ENCODE results near the gene PIGZ.
A peak's percentile ranks its signal among the peaks of the same experiment; 100 is the strongest.

PIGZ gene

DNA sequence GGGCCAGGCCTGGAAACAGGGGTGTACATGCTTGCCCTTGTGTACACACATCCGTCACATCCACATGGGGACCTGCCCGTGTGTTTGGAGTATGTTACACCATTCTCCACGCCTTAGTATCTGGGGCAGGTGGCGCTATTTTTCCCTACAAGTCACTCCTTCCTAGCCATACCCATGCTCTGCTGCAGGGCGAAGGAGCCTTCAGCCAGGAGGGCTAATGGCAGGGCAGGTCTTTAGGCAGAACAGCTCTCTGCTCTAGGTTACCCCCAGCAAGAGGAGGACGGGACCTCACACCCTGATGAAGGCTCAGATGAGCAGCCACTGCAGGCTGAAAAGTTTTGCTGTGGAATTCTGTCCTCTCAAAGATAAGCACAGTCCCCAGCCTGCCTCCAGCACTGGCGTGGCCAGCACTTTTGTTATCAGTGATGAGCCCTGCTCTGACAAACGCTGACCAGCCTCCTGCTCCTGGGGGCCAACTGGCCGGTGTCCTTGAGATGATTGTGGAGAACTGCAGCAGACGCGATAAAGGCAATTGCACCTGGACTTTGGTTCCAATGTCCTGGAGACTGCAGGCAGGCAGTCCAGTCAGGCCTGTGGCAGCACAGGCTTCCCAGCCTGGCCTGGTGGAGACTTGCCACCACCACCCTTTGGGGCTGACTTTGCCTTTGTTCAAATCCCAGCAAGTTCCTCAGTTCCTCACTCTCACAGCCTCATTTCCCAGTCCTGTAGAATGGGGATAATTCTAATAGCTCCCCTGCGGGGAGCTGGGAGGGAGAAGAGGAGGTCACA, 19.8 kb upstream of the PIGZ start:
- Histone ChIP-seq H3K27me3 (replicated peaks; ENCODE audit: control insufficient read depth, insufficient read depth, low read length) (peaks cover 14% of the 10 kb centered on the region), H3K9ac (ENCODE audit: low read length) (no peak overlapping the region), H3K4me1 (ENCODE audit: control insufficient read depth, insufficient read depth, low read length) (no peaks in the 10 kb centered on the region), H3K36me3 (ENCODE audit: control insufficient read depth, insufficient read depth, low read length, severe bottlenecking) (no peaks in the 10 kb centered on the region), H3K9me3 (ENCODE audit: control insufficient read depth, low read length) (peaks cover 6% of the 10 kb centered on the region), H3K4me3 (ENCODE audit: low read length) (no peak overlapping the region)
- DNase-seq (ENCODE audit: low read depth): no peak

GRCh38 chr3:196987022-196987421, 18.4 kb upstream of the PIGZ start:
- DNase-seq (ENCODE audit: low read depth): no peak
- no peaks in the 10 kb centered on the region for H3K4me1 ChIP-seq (ENCODE audit: control insufficient read depth, insufficient read depth, low read length)
- no peak overlapping the region for H3K9ac ChIP-seq (ENCODE audit: low read length)
- H3K36me3 ChIP-seq (ENCODE audit: control insufficient read depth, insufficient read depth, low read length, severe bottlenecking): no peaks in the 10 kb centered on the region
- H3K9me3 ChIP-seq (ENCODE audit: control insufficient read depth, low read length): peaks cover 13% of the 10 kb centered on the region
- H3K27me3 ChIP-seq (replicated peaks; ENCODE audit: control insufficient read depth, insufficient read depth, low read length): peaks cover 14% of the 10 kb centered on the region
- H3K4me3 ChIP-seq (ENCODE audit: low read length): no peak overlapping the region

GRCh38 chr3:196985954-196986885, 17.6 kb upstream of the PIGZ start:
- no peaks in the 10 kb centered on the region for H3K4me1 ChIP-seq (ENCODE audit: control insufficient read depth, insufficient read depth, low read length)
- DNase-seq (ENCODE audit: low read depth): peak; percentile 19
- H3K27me3 ChIP-seq (replicated peaks; ENCODE audit: control insufficient read depth, insufficient read depth, low read length): peaks cover 10% of the 10 kb centered on the region

DNA sequence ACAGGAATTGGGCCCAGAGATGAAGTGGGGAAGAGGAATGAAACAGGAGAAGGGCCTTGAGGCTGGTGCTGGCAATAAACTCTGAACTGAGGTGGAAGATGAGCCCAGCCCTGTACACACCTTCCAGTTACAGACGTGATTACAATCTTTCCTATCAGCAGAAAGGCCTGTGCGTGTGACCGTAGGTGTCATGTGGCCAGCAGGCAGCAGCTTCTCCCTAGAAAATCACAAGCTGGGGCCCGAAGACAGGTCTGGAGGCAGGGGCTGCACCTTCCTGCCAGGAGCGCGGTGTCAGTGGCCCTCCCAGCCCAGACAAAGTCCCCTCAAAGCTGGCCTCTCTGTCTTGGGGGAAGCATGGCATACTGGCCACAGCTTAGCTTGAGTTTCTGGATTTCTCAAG, 16.7 kb upstream of the PIGZ start:
- H3K27me3 ChIP-seq (replicated peaks; ENCODE audit: control insufficient read depth, insufficient read depth, low read length): peaks cover 9% of the 10 kb centered on the region
- H3K9ac ChIP-seq (ENCODE audit: low read length): no peak overlapping the region
- DNase-seq (ENCODE audit: low read depth): no peak

More at GRCh38 chr3:196985954-196986885, 17.6 kb upstream of the PIGZ start:
- no peaks in the 10 kb centered on the region for H3K36me3 ChIP-seq (ENCODE audit: control insufficient read depth, insufficient read depth, low read length, severe bottlenecking)
- H3K9ac ChIP-seq (ENCODE audit: low read length): no peak overlapping the region
- H3K4me3 ChIP-seq (ENCODE audit: low read length): no peak overlapping the region
- peaks cover 13% of the 10 kb centered on the region for H3K9me3 ChIP-seq (ENCODE audit: control insufficient read depth, low read length)

GRCh38 chr3:196983186-196983585, 14.6 kb upstream of the PIGZ start:
- Histone ChIP-seq H3K4me1 (ENCODE audit: control insufficient read depth, insufficient read depth, low read length) (peaks cover 19% of the 10 kb centered on the region), H3K36me3 (ENCODE audit: control insufficient read depth, insufficient read depth, low read length, severe bottlenecking) (no peaks in the 10 kb centered on the region), H3K9me3 (ENCODE audit: control insufficient read depth, low read length) (peaks cover 13% of the 10 kb centered on the region), H3K9ac (ENCODE audit: low read length) (no peak overlapping the region), H3K27me3 (replicated peaks; ENCODE audit: control insufficient read depth, insufficient read depth, low read length) (peaks cover 9% of the 10 kb centered on the region), H3K4me3 (ENCODE audit: low read length) (no peak overlapping the region)
- DNase-seq (ENCODE audit: low read depth): no peak

More for the DNA sequence above, 16.7 kb upstream of the PIGZ start:
- H3K36me3 ChIP-seq (ENCODE audit: control insufficient read depth, insufficient read depth, low read length, severe bottlenecking): no peaks in the 10 kb centered on the region
- peaks cover 3% of the 10 kb centered on the region for H3K4me1 ChIP-seq (ENCODE audit: control insufficient read depth, insufficient read depth, low read length)
- peaks cover 13% of the 10 kb centered on the region for H3K9me3 ChIP-seq (ENCODE audit: control insufficient read depth, low read length)
- H3K4me3 ChIP-seq (ENCODE audit: low read length): no peak overlapping the region

- no peak for DNase-seq (ENCODE audit: low read depth)
- Histone ChIP-seq H3K9me3 (ENCODE audit: control insufficient read depth, low read length) (peaks cover 13% of the 10 kb centered on the region), H3K4me3 (ENCODE audit: low read length) (no peak overlapping the region), H3K9ac (ENCODE audit: low read length) (no peak overlapping the region), H3K4me1 (ENCODE audit: control insufficient read depth, insufficient read depth, low read length) (peaks cover 19% of the 10 kb centered on the region), H3K36me3 (ENCODE audit: control insufficient read depth, insufficient read depth, low read length, severe bottlenecking) (no peaks in the 10 kb centered on the region), H3K27me3 (replicated peaks; ENCODE audit: control insufficient read depth, insufficient read depth, low read length) (peaks cover under 1% of the 10 kb centered on the region)
Observed at GRCh38 chr3:196981657-196982056, 13.0 kb upstream of the PIGZ start.

DNA sequence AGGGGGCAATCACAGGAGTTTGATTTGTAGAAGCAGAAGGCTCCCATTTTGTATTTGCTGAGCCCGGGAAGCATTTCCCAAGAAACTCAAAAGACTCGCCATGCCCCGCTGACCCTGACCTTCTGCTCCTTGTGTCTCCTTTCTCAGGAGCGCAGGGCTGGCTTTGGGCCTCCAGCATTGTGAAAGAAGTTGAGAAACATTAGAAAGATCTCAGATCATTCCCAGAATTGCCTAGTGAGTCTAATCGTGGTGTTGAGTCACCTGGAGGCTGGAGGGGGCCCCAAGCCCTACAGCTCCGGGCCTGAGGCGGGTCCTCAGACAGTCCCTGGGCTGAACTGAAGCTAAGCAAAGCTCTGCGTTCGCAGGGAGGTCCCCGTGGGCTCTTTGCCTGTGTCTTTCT, 10.9 kb upstream of the PIGZ start:
- peaks cover 13% of the 10 kb centered on the region for H3K9me3 ChIP-seq (ENCODE audit: control insufficient read depth, low read length)
- DNase-seq (ENCODE audit: low read depth): peak; percentile 78

DNA sequence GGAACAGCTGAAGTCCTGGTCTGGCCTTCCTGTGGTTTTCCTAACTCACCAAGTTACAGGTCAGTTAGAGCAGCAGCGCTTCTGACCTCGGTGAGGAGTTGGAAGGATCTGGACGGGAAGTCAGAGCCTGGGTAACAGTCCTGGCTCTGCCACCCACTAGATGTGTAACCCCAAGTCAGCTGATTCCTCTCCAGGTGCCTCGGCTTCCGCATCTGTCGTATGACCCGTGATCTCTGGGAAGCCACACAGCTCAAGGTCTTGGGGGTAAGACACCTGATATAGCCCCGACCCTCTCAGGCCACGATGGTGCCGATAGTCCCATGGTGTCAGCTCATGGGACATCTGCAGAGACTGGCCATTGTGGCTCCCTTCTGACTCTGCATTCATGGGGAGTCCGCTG, 8.3 kb upstream of the PIGZ start:
- Histone ChIP-seq H3K9me3 (ENCODE audit: control insufficient read depth, low read length) (no peaks in the 10 kb centered on the region), H3K27me3 (replicated peaks; ENCODE audit: control insufficient read depth, insufficient read depth, low read length) (no peaks in the 10 kb centered on the region), H3K4me3 (ENCODE audit: low read length) (no peak overlapping the region), H3K4me1 (ENCODE audit: control insufficient read depth, insufficient read depth, low read length) (peaks cover 26% of the 10 kb centered on the region), H3K36me3 (ENCODE audit: control insufficient read depth, insufficient read depth, low read length, severe bottlenecking) (no peaks in the 10 kb centered on the region), H3K9ac (ENCODE audit: low read length) (no peak overlapping the region)
- DNase-seq (ENCODE audit: low read depth): no peak

More for the DNA sequence above, 10.9 kb upstream of the PIGZ start:
- Histone ChIP-seq H3K4me1 (ENCODE audit: control insufficient read depth, insufficient read depth, low read length) (peaks cover 26% of the 10 kb centered on the region), H3K9ac (ENCODE audit: low read length) (peak overlapping the region; percentile 66), H3K4me3 (ENCODE audit: low read length) (no peak overlapping the region), H3K27me3 (replicated peaks; ENCODE audit: control insufficient read depth, insufficient read depth, low read length) (no peaks in the 10 kb centered on the region), H3K36me3 (ENCODE audit: control insufficient read depth, insufficient read depth, low read length, severe bottlenecking) (no peaks in the 10 kb centered on the region)

DNA sequence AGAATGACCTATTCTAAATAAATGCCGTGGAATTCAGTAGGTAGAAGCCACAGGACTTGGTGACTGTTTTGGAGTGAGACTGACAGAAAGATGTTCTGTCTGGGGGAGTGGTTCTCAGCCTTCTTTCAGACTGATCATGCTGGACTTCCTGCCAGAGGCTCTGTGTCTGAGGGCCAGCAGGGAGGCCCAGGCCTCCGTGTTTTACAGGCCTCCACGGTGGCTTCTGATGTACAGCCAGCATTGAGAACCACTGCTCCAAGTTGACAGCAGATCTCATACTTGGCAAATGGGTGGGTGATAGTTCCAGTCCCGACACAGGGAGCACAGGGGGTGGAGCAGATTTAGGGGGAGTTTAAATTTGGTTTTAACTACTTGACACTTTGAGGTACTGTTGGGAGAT, 6.7 kb upstream of the PIGZ start:
- H3K4me1 ChIP-seq (ENCODE audit: control insufficient read depth, insufficient read depth, low read length): peaks cover 24% of the 10 kb centered on the region
- H3K9ac ChIP-seq (ENCODE audit: low read length): no peak overlapping the region
- no peaks in the 10 kb centered on the region for H3K27me3 ChIP-seq (replicated peaks; ENCODE audit: control insufficient read depth, insufficient read depth, low read length)
- H3K36me3 ChIP-seq (ENCODE audit: control insufficient read depth, insufficient read depth, low read length, severe bottlenecking): no peaks in the 10 kb centered on the region
- H3K4me3 ChIP-seq (ENCODE audit: low read length): no peak overlapping the region
- DNase-seq (ENCODE audit: low read depth): no peak
- no peaks in the 10 kb centered on the region for H3K9me3 ChIP-seq (ENCODE audit: control insufficient read depth, low read length)

GRCh38 chr3:196974661-196975060, 6.0 kb upstream of the PIGZ start:
- no peak for DNase-seq (ENCODE audit: low read depth)
- H3K4me3 ChIP-seq (ENCODE audit: low read length): no peak overlapping the region
- H3K36me3 ChIP-seq (ENCODE audit: control insufficient read depth, insufficient read depth, low read length, severe bottlenecking): no peaks in the 10 kb centered on the region
- H3K4me1 ChIP-seq (ENCODE audit: control insufficient read depth, insufficient read depth, low read length): peaks cover 17% of the 10 kb centered on the region
- no peaks in the 10 kb centered on the region for H3K9me3 ChIP-seq (ENCODE audit: control insufficient read depth, low read length)
- no peaks in the 10 kb centered on the region for H3K27me3 ChIP-seq (replicated peaks; ENCODE audit: control insufficient read depth, insufficient read depth, low read length)
- no peak overlapping the region for H3K9ac ChIP-seq (ENCODE audit: low read length)

DNA sequence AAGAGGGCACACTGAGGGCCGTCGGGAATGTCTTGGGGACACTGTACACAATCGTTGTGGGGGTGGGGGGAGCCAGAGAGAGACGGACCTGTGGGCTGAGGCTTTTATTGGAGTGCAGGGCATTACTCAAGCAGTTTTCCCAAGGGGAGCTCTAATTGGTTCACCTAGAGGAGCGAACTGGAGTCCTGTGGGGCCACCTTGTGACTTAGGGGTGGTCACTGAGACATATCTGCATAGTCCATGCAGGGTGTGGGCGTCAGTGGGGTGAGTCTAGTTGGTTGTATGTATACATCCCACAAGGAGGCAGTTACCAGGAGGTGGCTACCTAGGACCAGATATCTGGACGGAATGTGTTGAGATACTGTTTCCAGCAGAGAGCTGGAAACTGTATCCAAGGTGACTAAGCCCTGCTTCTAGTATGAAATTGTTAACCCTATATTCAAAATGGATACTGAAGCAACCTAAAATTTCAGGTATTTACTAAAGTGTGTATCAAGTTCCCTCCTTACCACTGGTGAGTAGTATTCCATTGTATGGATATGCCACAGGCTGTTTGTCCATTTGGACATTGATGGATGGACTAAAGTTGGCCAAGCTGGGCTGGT, 2.6 kb upstream of the PIGZ start:
- no peak for DNase-seq (ENCODE audit: low read depth)
- no peaks in the 10 kb centered on the region for H3K9me3 ChIP-seq (ENCODE audit: control insufficient read depth, low read length)
- no peaks in the 10 kb centered on the region for H3K36me3 ChIP-seq (ENCODE audit: control insufficient read depth, insufficient read depth, low read length, severe bottlenecking)
- H3K9ac ChIP-seq (ENCODE audit: low read length): no peak overlapping the region
- H3K4me3 ChIP-seq (ENCODE audit: low read length): no peak overlapping the region
- H3K27me3 ChIP-seq (replicated peaks; ENCODE audit: control insufficient read depth, insufficient read depth, low read length): no peaks in the 10 kb centered on the region
- peaks cover 13% of the 10 kb centered on the region for H3K4me1 ChIP-seq (ENCODE audit: control insufficient read depth, insufficient read depth, low read length)
